ENCODE results near the gene MRPS17.

- TF ChIP-seq ZNF24 (tag by site-specific recombination; IDR thresholded peaks at IDR 0.05) (no peak), YY1 (tag by site-specific recombination; IDR thresholded peaks at IDR 0.05) (no peak), REST (tag by site-specific recombination; IDR thresholded peaks at IDR 0.05) (no peak)
These were observed 31.9 kb downstream of the MRPS17 start for GRCh38 chr7:55983537-55983936.
